Progenitor cell of endocrine pancreas (in vitro differentiated cells): ENCODE measurements around the gene SLIT3. TPM values are rescaled to one million over a fixed set of nuclear protein-coding genes. Genes with fewer than 3 reads are reported as not detected.
A peak's percentile ranks its signal among the peaks of the same experiment; 100 is the strongest.

ENCODE experiments used
- DNase-seq: peaks from one replicate; pipeline ENCODE4 v3.0.0; 2021; ENCODE audit warnings: low spot score; ENCODE audit not compliant: unreplicated experiment
- H3K27ac Mint-ChIP-seq: 2 replicates; pipeline ENCODE4 v1.8.0; 2021; ENCODE audit warnings: mild to moderate bottlenecking, moderate library complexity, mixed read lengths
- H3K27me3 Mint-ChIP-seq: 2 replicates; pipeline ENCODE4 v1.8.0; 2021; ENCODE audit warnings: mixed read lengths
- H3K36me3 Mint-ChIP-seq: 2 replicates; pipeline ENCODE4 v1.8.0; 2022; ENCODE audit warnings: mixed read lengths; ENCODE audit not compliant: insufficient read depth
- H3K4me1 Mint-ChIP-seq: 2 replicates; pipeline ENCODE4 v1.8.0; 2021; ENCODE audit warnings: low read depth, mixed read lengths
- H3K4me3 Mint-ChIP-seq: 2 replicates; pipeline ENCODE4 v1.8.0; 2021; ENCODE audit warnings: low read depth, mild to moderate bottlenecking, moderate library complexity, mixed read lengths
- H3K9me3 Mint-ChIP-seq: 2 replicates; pipeline ENCODE4 v1.8.0; 2021; ENCODE audit warnings: low read depth, mixed read lengths
- total RNA-seq: library from RNA; stranded (reverse); gene quantifications from 2 replicates; pipeline ENCODE4 v1.2.1, GENCODE V29; 2021
- TF ChIP-seq, protein P1 (sequence below): fragments of 200-600 bp; sonication (generic); IDR thresholded peaks from one replicate; pipeline ENCODE4 v1.5.0; 2021; ENCODE audit warnings: antibody characterized with exemption, mild to moderate bottlenecking; ENCODE audit not compliant: unreplicated experiment

The SLIT3 gene
- total RNA-seq, 1 donor from 2014 or later = 18.8 TPM

DNA sequence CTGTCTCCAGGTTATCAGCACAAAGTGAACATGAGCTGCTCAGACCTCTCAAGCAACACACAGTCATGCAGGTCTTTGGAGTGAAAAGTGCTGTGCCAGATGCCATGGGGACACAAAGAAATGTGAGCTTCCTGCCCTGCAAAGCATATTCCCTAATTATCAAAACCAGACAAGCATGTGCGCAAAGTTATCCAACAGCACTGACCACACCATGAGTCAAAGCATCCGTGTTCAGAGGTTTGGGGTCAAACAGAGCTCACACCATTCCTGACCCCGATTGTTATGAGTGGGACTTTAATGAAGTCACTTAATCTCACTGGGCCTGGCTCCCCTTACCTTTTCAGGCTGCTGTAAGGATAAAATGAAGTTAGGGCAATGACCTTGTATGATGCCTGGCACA, 138.5 kb downstream of the SLIT3 start:
- H3K9me3 Mint-ChIP-seq = peaks cover 14% of the 10 kb centered on the region
- peaks cover 13% of the 10 kb centered on the region for H3K36me3 Mint-ChIP-seq
- H3K27ac Mint-ChIP-seq = no peak overlapping the region
- no peak overlapping the region for H3K4me3 Mint-ChIP-seq
- DNase-seq = no peak
- TF ChIP-seq, protein P1, sequence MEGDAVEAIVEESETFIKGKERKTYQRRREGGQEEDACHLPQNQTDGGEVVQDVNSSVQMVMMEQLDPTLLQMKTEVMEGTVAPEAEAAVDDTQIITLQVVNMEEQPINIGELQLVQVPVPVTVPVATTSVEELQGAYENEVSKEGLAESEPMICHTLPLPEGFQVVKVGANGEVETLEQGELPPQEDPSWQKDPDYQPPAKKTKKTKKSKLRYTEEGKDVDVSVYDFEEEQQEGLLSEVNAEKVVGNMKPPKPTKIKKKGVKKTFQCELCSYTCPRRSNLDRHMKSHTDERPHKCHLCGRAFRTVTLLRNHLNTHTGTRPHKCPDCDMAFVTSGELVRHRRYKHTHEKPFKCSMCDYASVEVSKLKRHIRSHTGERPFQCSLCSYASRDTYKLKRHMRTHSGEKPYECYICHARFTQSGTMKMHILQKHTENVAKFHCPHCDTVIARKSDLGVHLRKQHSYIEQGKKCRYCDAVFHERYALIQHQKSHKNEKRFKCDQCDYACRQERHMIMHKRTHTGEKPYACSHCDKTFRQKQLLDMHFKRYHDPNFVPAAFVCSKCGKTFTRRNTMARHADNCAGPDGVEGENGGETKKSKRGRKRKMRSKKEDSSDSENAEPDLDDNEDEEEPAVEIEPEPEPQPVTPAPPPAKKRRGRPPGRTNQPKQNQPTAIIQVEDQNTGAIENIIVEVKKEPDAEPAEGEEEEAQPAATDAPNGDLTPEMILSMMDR = no peak
- peaks cover 8% of the 10 kb centered on the region for H3K4me1 Mint-ChIP-seq
- no peaks in the 10 kb centered on the region for H3K27me3 Mint-ChIP-seq

DNA sequence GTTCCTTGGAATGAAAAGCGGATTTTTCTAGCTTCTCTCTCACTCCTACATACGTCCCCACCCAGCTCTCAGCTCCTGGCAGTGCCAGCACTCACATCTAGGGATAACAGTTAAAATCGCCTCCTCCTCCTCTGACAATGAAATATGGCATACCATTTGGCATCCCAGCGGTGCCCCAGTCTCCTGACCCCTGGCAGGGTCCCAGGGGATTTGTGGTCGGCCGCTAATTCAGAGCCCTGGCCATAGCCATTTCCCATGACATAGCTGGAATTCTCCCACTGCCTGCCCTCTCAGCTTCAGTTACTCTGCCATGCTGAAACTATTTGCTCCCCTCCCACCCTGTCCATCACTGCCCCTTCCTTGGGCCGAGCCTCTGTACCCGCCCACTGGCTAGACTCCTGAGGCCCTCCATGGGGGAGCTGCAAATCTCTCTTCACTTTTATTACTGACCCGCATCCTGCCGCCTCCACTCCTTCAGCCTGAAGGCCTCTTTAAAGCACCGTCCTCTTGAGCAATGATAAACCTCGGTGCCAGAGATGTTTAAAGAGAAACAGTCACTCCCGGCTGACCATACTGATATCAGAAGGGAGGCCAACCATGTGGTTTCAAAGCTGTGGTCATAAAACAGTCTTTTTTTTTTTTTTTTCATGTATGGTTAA, 139.8 kb downstream of the SLIT3 start:
- H3K4me3 Mint-ChIP-seq = no peak overlapping the region
- H3K27me3 Mint-ChIP-seq = no peaks in the 10 kb centered on the region
- peaks cover 14% of the 10 kb centered on the region for H3K36me3 Mint-ChIP-seq
- TF ChIP-seq, protein P1 = no peak
- no peak for DNase-seq
- H3K27ac Mint-ChIP-seq = peak overlapping the region; percentile 63
- peaks cover 16% of the 10 kb centered on the region for H3K4me1 Mint-ChIP-seq
- H3K9me3 Mint-ChIP-seq = peaks cover 18% of the 10 kb centered on the region

DNA sequence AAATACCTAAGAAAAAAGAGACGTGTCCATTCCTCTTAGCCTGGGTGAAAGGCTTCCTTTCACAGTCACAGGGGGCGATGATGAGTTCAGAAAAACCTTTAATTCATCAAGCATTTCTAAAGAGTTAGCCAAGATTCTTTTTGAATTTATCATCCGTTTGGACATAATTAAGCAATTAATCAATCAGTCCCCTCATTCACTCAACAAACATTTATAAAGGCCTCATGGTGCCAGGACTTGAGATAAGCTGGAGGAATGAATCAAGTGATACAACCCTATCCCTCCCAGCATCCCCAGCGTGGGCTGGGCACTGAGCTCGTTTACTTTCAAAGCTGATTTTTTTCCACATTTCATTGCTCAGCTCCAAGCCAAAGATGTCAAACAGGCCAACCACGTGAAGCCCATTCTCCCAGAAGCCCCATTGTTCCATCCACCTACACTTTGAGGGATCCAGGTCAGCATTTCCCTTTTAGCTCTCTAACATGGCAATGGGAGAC, 140.5 kb downstream of the SLIT3 start:
- H3K27ac Mint-ChIP-seq = no peak overlapping the region
- peaks cover 16% of the 10 kb centered on the region for H3K4me1 Mint-ChIP-seq
- H3K4me3 Mint-ChIP-seq = no peak overlapping the region
- no peak for DNase-seq
- H3K9me3 Mint-ChIP-seq = peaks cover 18% of the 10 kb centered on the region
- TF ChIP-seq, protein P1 = peak; percentile 34
- peaks cover under 1% of the 10 kb centered on the region for H3K27me3 Mint-ChIP-seq
- peaks cover 14% of the 10 kb centered on the region for H3K36me3 Mint-ChIP-seq

DNA sequence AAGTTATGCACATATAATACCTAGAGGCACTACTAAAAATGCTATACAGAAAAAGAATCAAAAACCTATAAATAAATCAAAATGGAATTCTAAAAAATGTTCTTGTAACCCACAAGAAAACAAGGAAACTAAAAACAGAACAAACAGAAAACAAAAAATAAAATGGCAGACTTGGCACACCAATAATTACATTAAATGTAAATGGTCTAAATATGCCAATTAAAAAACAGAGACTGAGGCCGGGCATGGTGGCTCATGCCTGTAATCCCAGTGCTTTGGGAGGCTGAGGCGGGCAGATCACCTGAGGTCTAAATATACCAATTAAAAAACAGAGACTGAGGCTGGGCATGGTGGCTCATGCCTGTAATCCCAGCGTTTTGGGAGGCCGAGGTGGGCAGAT, 142.2 kb downstream of the SLIT3 start:
- H3K4me1 Mint-ChIP-seq = peaks cover 15% of the 10 kb centered on the region
- H3K4me3 Mint-ChIP-seq = no peak overlapping the region
- no peak for DNase-seq
- H3K27me3 Mint-ChIP-seq = peaks cover 9% of the 10 kb centered on the region
- TF ChIP-seq, protein P1 = no peak
- H3K36me3 Mint-ChIP-seq = peaks cover 14% of the 10 kb centered on the region
- H3K27ac Mint-ChIP-seq = no peak overlapping the region
- H3K9me3 Mint-ChIP-seq = peaks cover 18% of the 10 kb centered on the region

DNA sequence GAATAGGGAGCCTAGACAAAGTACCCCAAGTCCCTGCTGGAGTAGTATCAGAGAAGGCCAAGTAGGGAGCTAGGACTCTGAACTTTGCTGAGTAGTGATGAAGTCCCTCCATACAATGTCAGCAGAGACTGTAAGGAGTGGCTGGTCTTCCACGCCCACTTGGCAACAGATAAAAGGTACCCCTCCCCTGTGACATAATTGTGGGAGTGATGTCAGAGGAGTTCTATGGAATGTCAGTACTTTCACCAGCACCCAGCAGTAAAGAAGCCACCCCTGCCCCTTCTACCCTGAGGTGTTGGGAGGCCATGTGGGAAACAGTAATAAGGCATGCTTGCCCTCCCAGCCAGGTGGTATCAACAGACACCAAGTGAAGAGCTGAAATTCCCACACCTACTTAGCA, 143.9 kb downstream of the SLIT3 start:
- peaks cover 17% of the 10 kb centered on the region for H3K4me1 Mint-ChIP-seq
- H3K4me3 Mint-ChIP-seq = no peak overlapping the region
- H3K9me3 Mint-ChIP-seq = peaks cover 18% of the 10 kb centered on the region
- DNase-seq = no peak
- H3K27ac Mint-ChIP-seq = no peak overlapping the region
- TF ChIP-seq, protein P1 = no peak
- peaks cover 11% of the 10 kb centered on the region for H3K27me3 Mint-ChIP-seq
- H3K36me3 Mint-ChIP-seq = peaks cover 14% of the 10 kb centered on the region
